GM12878 (cell line): ENCODE data around the gene EYA4. TPM values are rescaled to one million over a fixed set of nuclear protein-coding genes. Genes with fewer than 3 reads are reported as not detected.

Experiments
- CBX3 ChIP-seq: fragments of 200-600 bp; sonication (generic); IDR thresholded peaks from 2 replicates; pipeline ENCODE4 v1.6.1; 2016; ENCODE audit warnings: low read depth, borderline replicate concordance
- KAT2A ChIP-seq: conservative IDR thresholded peaks from 2 replicates; pipeline ENCODE4 v1.6.1; 2011; ENCODE audit warnings: low read depth, low read length; ENCODE audit not compliant: control insufficient read depth
- MLLT1 ChIP-seq: fragments of 450-650 bp; IDR thresholded peaks from 2 replicates; pipeline ENCODE4 v1.6.1; 2016; ENCODE audit warnings: mild to moderate bottlenecking
- REST ChIP-seq: IDR thresholded peaks from 2 replicates; pipeline ENCODE4 v1.6.1; 2012; ENCODE audit warnings: mild to moderate bottlenecking, low read depth, low read length
- SMARCA5 ChIP-seq: fragments of 450-650 bp; IDR thresholded peaks from 2 replicates; pipeline ENCODE4 v1.6.1; 2017; ENCODE audit warnings: mild to moderate bottlenecking
- SREBF1 ChIP-seq: IDR thresholded peaks from 2 replicates; pipeline ENCODE4 v1.6.1; 2012; ENCODE audit warnings: mild to moderate bottlenecking, low read length
- ZNF592 ChIP-seq: fragments of 450-650 bp; IDR thresholded peaks from 2 replicates; pipeline ENCODE4 v1.6.1; 2017; ENCODE audit warnings: mild to moderate bottlenecking, moderate library complexity
- polyA plus RNA-seq, 11 experiments: library from polyadenylated mRNA; depleted of rRNA in 4 of 11; unstranded in 6 of 11; stranded (reverse) in 5 of 11; fragments of >200 nt; fragmentation: Nextera tagmentation in 4 of 11; fragmentation: Illumina TruSeq in 1 of 11; extraction: Ambion mirVana in 4 of 11; extraction: Trizol in 1 of 11; gene quantifications; 1 replicate in 1 of 11; 2 replicates in 10 of 11; pipeline versions ENCODE4 v1.2.1 to v1.2.3, GENCODE V29; 2011 to 2016; ENCODE audit warnings: inconsistent platforms in 2 of 11, missing spikeins in 2 of 11, low read depth in 1 of 11
- total RNA-seq, 4 experiments: library from RNA; depleted of rRNA in 3 of 4; stranded (reverse); fragments of >200 nt in 3 of 4; fragmentation: Illumina TruSeq in 1 of 4; extraction: Trizol in 1 of 4; gene quantifications; 2 replicates each; pipeline versions ENCODE4 v1.2.1 to v1.2.3, GENCODE V29; 2013 to 2021

The EYA4 gene
- total and polyA plus RNA-seq, 10 of the 15 experiments (the other 5 are each of a cell fraction or from before 2014, with no cell fraction given), result 0.02 TPM; not detected in 9

- TF ChIP-seq REST (no peak), MLLT1 (no peak), SMARCA5 (no peak), SREBF1 (no peak), KAT2A (no peak), CBX3 (no peak), ZNF592 (no peak)
Observed at GRCh38 chr6:133432021-133432989, 191.1 kb downstream of the EYA4 start (continued).
